NOMO-1 treated with dmso at 0.1 percent for 144 hours (cell line): ENCODE data around the gene ZWINT.

Source experiments
- DNase-seq: peaks from one replicate; lab custom pipeline; 2025; ENCODE audit not compliant: unreplicated experiment; lab: John Stamatoyannopoulos, UW

Gene ZWINT

GRCh38 chr10:56360967-56361612 is at the start of gene ZWINT:
TSS of gene ZWINT (minus strand) at chr10:56361259. CDS start at chr10:56361236, 23 bp downstream.
- DNase-seq = peak; percentile 95

DNA sequence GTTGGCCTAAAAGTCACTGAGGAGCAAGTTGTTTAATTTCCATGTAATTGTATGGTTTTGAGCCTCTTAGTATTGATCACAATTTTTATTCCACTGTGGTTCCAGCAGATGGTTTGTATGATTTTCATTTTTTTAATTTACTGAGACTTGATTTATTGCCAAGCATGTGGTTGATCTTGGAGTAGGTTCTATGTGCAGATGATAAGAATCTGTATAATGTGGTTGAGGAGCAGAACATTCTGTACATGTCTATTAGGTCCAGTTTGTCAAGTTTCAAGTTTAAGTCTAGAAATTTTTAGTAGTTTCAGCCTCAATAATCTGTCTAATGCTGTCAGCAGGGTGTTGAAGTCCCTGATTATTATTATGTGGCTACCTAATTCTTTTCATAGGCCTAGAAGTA is 22.7 kb upstream of the ZWINT start:
- DNase-seq = no peak

DNA sequence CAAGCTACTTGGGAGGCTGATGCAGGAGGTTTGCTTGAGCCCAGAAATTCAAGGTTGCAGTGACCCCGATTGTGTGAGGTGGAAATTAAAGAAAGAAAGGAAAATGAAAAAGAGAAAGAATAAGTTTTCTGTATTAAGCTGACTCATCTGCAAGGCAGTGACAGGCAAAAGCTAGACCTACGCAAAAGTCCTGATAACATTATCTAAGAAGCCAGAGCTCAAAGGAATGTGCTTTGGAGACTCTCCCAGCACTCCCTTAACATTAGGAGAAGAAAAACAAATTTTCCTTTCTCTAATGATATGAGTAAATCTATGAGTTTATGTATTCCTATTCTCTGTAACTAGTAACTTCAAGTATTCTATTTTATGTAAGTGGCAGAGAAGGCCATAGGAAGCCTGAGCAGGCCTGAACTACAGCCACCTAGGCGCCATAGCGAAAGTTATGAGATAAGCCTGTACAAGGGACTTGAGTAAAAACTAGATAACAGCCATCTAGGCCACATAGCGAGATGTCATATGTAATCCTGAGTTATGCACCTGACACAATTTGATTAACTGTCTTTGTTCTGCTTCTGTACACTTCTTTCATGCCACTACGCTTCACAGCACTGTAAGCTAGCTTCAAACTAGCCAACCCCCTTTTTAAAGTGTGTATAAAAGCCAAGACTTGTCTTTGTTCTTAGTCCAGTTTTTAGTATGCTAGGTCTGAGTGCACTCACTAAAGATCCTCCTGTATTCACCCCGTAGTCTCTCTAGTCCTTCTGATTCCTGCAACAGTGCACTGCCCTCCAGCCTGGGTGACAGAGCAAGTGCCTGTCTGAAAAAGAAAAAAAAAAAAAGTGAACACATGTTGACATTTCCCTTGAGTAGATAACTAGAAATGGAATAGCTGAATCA is 9.4 kb upstream of the ZWINT start:
- DNase-seq = no peak

DNA sequence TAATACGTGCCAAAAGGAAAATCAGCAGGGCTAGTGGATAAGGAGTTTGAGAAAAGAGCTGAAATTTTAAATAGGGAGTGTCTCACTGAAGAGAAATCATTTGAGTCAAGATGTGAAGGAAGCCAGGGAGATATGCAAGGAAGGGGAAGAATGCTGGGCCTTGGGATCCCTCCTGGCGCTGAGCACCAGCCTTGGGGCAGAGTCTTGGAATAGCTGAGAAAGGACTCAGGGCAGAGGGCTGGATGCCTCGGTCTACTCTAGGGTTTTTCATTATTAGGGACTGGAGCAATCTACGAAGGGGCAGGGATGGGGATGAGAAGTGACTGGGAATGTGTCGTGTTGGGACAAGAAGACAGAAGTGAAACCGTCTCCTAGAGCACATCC is 484 bp downstream of the ZWINT start:
- no peak for DNase-seq

GRCh38 chr10:56359837-56360236 is 1.2 kb downstream of the ZWINT start:
- no peak for DNase-seq

- no peak for DNase-seq
These were observed 4.0 kb downstream of the ZWINT start for GRCh38 chr10:56357018-56357417.

GRCh38 chr10:56351909-56352630 is 9.0 kb downstream of the ZWINT start:
- DNase-seq = no peak

DNA sequence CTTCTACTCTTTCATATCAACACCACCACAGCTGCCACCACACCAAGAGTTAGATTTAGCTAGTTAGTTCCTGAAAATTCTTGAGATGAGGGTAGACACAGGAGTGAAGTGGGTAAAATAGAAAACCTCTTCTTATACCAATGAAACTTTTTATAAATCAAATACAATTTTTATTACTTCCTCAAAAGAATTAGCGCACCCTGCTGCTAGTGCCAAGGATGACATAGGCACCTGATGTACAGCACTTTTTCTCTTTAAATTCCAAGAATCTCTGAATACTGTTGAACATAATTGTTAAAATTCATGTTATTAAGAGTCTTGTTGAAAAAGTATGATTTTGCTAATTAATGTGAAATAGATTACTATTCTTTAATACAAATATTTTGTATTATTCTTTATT is 11.4 kb downstream of the ZWINT start:
- DNase-seq = no peak

DNA sequence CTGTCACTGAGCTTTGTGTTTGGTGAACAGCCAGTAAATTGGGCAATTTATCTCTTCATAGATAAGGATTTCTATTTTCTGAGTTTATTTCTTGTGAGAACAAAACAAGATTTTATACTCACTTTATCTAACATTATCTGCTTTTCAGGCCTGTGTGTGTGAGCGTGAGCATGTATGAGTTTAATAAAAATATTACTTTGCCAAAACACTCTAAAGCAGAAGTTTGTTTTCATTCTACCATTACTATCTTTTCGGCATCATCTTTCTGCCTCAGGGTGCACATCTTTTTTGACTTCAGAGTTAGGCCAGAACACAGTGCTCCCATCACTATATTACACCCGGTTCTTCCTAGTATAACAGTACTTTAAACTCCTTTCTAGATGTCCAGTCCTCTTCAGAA is 13.0 kb downstream of the ZWINT start:
- DNase-seq = no peak

DNA sequence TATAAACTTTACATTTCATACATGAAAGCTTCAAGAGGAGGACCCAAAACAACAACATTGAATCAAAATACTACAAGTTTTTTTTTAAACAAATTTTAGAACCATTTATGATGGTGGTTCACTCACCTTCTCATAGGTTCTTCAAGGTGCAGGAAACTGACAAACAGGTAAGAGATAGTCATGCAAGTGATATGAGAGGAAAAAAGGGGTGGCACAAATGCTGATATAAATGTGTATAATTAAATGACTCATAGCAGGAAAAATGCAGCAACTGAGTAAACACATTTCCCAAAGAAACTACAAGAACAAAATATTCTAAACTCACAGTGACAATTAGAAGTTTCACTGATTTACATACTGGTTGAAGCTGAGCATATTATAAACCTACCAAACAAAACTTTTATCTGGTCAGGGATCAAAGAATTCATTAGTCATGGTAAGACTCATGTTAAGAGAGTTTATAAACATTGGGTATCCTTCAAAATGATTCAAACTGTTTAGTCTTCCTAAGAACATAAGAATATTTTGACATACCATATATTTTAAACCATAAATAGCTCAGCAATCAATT is 14.1 kb downstream of the ZWINT start:
- DNase-seq = no peak

GRCh38 chr10:56341612-56342011 is 19.4 kb downstream of the ZWINT start:
- DNase-seq = no peak

GRCh38 chr10:56329961-56330360 is 31.1 kb downstream of the ZWINT start:
- DNase-seq = no peak

- no peak for DNase-seq
These were observed 33.9 kb downstream of the ZWINT start for GRCh38 chr10:56327118-56327517.

- DNase-seq = no peak
These were observed 41.7 kb downstream of the ZWINT start for GRCh38 chr10:56319386-56319785.

DNA sequence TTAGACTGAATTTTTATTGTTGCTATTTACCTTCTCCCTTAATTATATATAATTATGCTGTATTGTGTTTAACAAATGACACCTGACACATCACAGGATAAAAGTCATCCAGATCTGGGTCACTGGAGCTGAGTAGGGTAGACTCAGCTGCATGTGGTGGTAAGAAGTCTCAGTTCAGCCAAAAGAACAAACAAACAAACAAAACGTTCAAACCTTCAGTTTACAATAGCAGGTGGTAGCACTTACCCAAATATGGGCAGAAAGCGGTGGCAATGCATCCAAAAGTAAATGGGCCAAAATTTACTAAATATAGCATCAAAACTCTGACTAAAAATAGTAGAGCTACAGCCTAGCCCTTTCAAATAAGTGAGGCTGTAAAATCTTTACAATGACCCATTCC is 42.2 kb downstream of the ZWINT start:
- DNase-seq = no peak

GRCh38 chr10:56317603-56318002 is 43.5 kb downstream of the ZWINT start:
- DNase-seq = no peak

DNA sequence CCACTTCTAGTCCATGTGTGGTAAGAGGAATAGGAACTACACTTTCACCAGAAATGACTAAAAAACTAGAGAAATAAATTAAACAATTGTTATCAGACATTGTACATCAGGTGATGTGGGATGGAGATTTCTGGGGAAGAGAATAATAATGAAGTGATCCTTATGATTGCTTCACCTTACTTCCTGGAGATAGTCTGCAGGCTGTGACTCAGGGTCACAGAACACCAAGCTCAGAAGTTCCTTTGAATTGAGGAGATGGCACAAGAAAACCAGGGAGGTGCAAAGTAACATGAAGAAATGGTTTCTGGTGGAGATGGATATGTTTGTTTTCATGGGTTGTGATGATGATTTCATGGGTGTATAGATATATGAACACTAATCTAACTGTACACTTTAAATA is 44.5 kb downstream of the ZWINT start:
- no peak for DNase-seq
